Endodermal cell (in vitro differentiated cells): ENCODE results near the gene PON1. TPM values are rescaled to one million over a fixed set of nuclear protein-coding genes. Genes with fewer than 3 reads are reported as not detected.

Experiments
- DNase-seq: peaks from one replicate; pipeline ENCODE4 v3.0.0-alpha.2; 2017
- H3K27ac ChIP-seq: 2 replicates; pipeline ENCODE4 v1.5.1; 2013; ENCODE audit warnings: mild to moderate bottlenecking, low read depth, low read length, moderate library complexity
- H3K27me3 ChIP-seq: 2 replicates; pipeline ENCODE4 v1.6.1; 2013; ENCODE audit warnings: mild to moderate bottlenecking, low read length, moderate library complexity; ENCODE audit not compliant: insufficient read depth, control insufficient read depth, poor library complexity, severe bottlenecking
- H3K36me3 ChIP-seq: 2 replicates; pipeline ENCODE4 v1.7.0; 2013; ENCODE audit warnings: mild to moderate bottlenecking, low read length, moderate library complexity; ENCODE audit not compliant: control insufficient read depth, insufficient read depth
- H3K4me1 ChIP-seq: one replicate; pipeline ENCODE4 v1.7.0; 2013; ENCODE audit warnings: low read length; ENCODE audit not compliant: control insufficient read depth, insufficient read depth
- H3K4me3 ChIP-seq: 2 replicates; pipeline ENCODE4 v1.5.1; 2013; ENCODE audit warnings: mild to moderate bottlenecking, low read length, moderate library complexity
- H3K9ac ChIP-seq: 2 replicates; pipeline ENCODE4 v1.6.1; 2013; ENCODE audit warnings: mild to moderate bottlenecking, low read length, moderate library complexity; ENCODE audit not compliant: poor library complexity, severe bottlenecking; ENCODE audit errors: extremely low read depth
- H3K9me3 ChIP-seq: 2 replicates; pipeline ENCODE4 v1.6.1; 2013; ENCODE audit warnings: mild to moderate bottlenecking, low read length, moderate library complexity; ENCODE audit not compliant: control insufficient read depth
- H3K27ac Mint-ChIP-seq: 2 replicates; pipeline ENCODE4 v1.8.0; 2020; ENCODE audit warnings: mixed read lengths
- H3K27me3 Mint-ChIP-seq: 2 replicates; pipeline ENCODE4 v1.8.0; 2021; ENCODE audit warnings: mild to moderate bottlenecking, mixed read lengths; ENCODE audit not compliant: insufficient read depth
- H3K36me3 Mint-ChIP-seq: 2 replicates; pipeline ENCODE4 v1.8.0; 2020; ENCODE audit warnings: low read depth, mixed read lengths
- H3K4me1 Mint-ChIP-seq: 2 replicates; pipeline ENCODE4 v1.8.0; 2020; ENCODE audit warnings: mixed read lengths
- H3K4me3 Mint-ChIP-seq: 2 replicates; pipeline ENCODE4 v1.8.0; 2020; ENCODE audit warnings: mild to moderate bottlenecking, moderate library complexity, mixed read lengths
- H3K9me3 Mint-ChIP-seq: 2 replicates; pipeline ENCODE4 v1.8.0; 2020; ENCODE audit warnings: mild to moderate bottlenecking, mixed read lengths
- WGBS, 2 experiments: methylation state at CpG; one replicate each; pipeline versions ENCODE4 v1.1.5 to v1.1.7; 2013; ENCODE audit warnings: missing lambda C conversion rate in 2 of 2, mixed read lengths in 1 of 2; ENCODE audit not compliant: insufficient coverage in 1 of 2, insufficient read length in 1 of 2; 5-methylcytosine and 5-hydroxymethylcytosine counted together
- total RNA-seq, 2 donors: library from RNA; stranded (reverse); fragmentation: NEBNext Ultra II Directional in 1 of 2; extraction: Animal tissue kit (Norgen Biotek cat#: 25700) in 1 of 2; gene quantifications; 2 replicates in 1 of 2; 3 replicates in 1 of 2; pipeline ENCODE4 v1.2.1, GENCODE V29; 2021
- TF ChIP-seq, protein P1 (sequence below): fragments of 200-600 bp; sonication (generic); conservative IDR thresholded peaks from 2 replicates; pipeline ENCODE4 v1.5.0; 2021; ENCODE audit warnings: antibody characterized with exemption, mild to moderate bottlenecking

The PON1 gene
- total RNA-seq, 2 donors from 2014 or later = 0.48 TPM; not detected in 1

DNA sequence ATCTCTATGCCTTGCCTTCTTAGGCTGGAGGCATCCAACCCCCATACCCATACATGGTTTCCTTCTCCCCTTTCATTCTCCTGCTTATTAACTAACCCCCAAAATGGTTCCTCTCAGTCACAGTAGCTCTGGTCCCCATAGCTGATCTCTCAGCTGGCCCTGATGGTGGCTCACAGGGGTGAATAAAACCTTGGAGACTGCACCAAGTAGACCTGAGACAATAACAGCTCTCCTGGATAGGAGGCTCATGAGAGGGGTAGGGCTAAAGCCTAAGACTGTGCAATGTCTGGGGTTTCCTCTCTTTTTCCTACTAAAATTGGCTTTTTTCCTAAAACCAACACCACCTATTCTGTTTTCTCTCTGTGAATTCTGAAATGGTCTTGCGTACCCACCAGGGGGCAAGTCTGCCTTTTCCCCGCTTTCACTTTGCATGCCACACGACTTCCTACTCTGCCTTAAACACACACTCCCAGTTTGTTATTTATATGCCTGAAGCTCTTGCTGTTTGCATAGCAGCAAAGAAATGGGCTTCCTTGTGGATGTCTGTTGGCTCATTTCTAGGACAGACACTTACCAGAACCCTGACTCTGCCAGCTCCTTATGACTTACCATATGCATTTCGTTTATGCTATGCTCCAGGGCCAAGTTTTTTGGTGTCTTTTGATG is 18.4 kb upstream of the PON1 start:
- no peak overlapping the region for H3K4me3 ChIP-seq
- H3K27me3 ChIP-seq = no peaks in the 10 kb centered on the region
- H3K9me3 Mint-ChIP-seq = peaks cover under 1% of the 10 kb centered on the region
- peaks cover 11% of the 10 kb centered on the region for H3K4me1 Mint-ChIP-seq
- 51 to 56% methylated on average over 3 to 4 of the region's 4 CpGs for WGBS, 2 experiments
- H3K4me3 Mint-ChIP-seq = no peak overlapping the region
- H3K27me3 Mint-ChIP-seq = no peaks in the 10 kb centered on the region
- H3K27ac ChIP-seq = no peak overlapping the region
- H3K9ac ChIP-seq = no peak overlapping the region
- H3K4me1 ChIP-seq = no peaks in the 10 kb centered on the region
- H3K36me3 Mint-ChIP-seq = no peaks in the 10 kb centered on the region
- TF ChIP-seq, protein P1, sequence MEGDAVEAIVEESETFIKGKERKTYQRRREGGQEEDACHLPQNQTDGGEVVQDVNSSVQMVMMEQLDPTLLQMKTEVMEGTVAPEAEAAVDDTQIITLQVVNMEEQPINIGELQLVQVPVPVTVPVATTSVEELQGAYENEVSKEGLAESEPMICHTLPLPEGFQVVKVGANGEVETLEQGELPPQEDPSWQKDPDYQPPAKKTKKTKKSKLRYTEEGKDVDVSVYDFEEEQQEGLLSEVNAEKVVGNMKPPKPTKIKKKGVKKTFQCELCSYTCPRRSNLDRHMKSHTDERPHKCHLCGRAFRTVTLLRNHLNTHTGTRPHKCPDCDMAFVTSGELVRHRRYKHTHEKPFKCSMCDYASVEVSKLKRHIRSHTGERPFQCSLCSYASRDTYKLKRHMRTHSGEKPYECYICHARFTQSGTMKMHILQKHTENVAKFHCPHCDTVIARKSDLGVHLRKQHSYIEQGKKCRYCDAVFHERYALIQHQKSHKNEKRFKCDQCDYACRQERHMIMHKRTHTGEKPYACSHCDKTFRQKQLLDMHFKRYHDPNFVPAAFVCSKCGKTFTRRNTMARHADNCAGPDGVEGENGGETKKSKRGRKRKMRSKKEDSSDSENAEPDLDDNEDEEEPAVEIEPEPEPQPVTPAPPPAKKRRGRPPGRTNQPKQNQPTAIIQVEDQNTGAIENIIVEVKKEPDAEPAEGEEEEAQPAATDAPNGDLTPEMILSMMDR = peak; percentile 68
- H3K36me3 ChIP-seq = no peaks in the 10 kb centered on the region
- peak; percentile 72 for DNase-seq
- H3K9me3 ChIP-seq = no peaks in the 10 kb centered on the region
- H3K27ac Mint-ChIP-seq = no peak overlapping the region

DNA sequence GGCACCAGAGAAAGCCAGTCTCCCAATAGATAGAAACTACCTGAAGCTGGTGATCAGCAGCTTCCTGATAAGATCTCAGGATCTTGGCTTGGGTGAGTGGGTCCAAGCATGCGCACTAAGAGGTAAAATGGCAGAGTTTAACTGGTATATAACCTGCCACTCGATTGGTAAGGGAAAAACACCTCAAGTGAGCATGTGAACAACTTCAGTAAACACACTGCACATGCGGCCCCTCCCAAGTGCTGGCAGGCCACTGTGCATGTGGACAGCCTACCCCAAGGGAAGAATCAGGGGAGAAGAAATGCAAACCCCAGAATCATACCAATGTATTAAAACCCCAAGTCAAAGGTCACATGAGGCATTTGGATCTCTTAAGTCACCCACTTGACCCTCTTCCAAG is 17.7 kb upstream of the PON1 start:
- H3K9me3 ChIP-seq = no peaks in the 10 kb centered on the region
- H3K36me3 ChIP-seq = no peaks in the 10 kb centered on the region
- no peak overlapping the region for H3K27ac ChIP-seq
- Mint-ChIP-seq H3K27ac (no peak overlapping the region), H3K9me3 (peaks cover 4% of the 10 kb centered on the region), H3K4me3 (no peak overlapping the region), H3K36me3 (no peaks in the 10 kb centered on the region), H3K4me1 (peaks cover 11% of the 10 kb centered on the region), H3K27me3 (no peaks in the 10 kb centered on the region)
- no peak overlapping the region for H3K9ac ChIP-seq
- WGBS, 2 experiments = 88 to 100% methylated on average over 3 of the region's 3 CpGs
- H3K27me3 ChIP-seq = no peaks in the 10 kb centered on the region
- no peak for DNase-seq
- H3K4me3 ChIP-seq = no peak overlapping the region
- TF ChIP-seq, protein P1 = no peak
- no peaks in the 10 kb centered on the region for H3K4me1 ChIP-seq

DNA sequence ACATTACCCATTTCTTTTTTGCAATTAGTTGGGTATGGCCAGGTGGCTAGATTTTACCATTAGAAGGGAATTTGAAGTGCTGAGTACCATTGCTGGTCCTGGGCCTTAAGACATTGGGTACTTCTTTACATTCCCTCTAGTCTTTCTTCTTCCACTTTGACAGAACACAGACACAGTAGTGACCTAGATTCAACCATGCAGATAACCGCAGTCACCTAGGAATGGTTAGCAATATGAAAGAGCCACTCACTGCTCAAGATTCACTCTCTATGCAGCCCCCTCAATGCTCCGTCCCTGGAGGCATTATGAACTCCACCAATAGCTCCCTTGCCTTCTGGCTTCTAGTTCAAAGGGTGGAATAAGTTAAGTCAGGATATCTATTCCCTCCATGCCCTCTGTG is 16.2 kb upstream of the PON1 start:
- H3K4me3 Mint-ChIP-seq = no peak overlapping the region
- H3K27me3 ChIP-seq = no peaks in the 10 kb centered on the region
- no peak overlapping the region for H3K27ac ChIP-seq
- H3K4me3 ChIP-seq = no peak overlapping the region
- peaks cover 11% of the 10 kb centered on the region for H3K4me1 Mint-ChIP-seq
- no peak overlapping the region for H3K9ac ChIP-seq
- no peaks in the 10 kb centered on the region for H3K27me3 Mint-ChIP-seq
- no peaks in the 10 kb centered on the region for H3K36me3 ChIP-seq
- H3K9me3 Mint-ChIP-seq = peaks cover 4% of the 10 kb centered on the region
- TF ChIP-seq, protein P1 = no peak
- no peaks in the 10 kb centered on the region for H3K9me3 ChIP-seq
- WGBS, 2 experiments = 14 to 62% methylated on average over 1 to 2 of the region's 2 CpGs
- no peaks in the 10 kb centered on the region for H3K4me1 ChIP-seq
- H3K36me3 Mint-ChIP-seq = no peaks in the 10 kb centered on the region
- DNase-seq = no peak
- H3K27ac Mint-ChIP-seq = no peak overlapping the region
